H54 (cell line): ENCODE results near the gene ITLN2.
"Not testable (repeated sequence)": the region's sequence is repeated elsewhere in the genome, so short reads cannot be mapped to it uniquely, and the experiment has no call there.

Experiments
- DNase-seq: peaks from one replicate; pipeline ENCODE4 v3.0.0; 2011; ENCODE audit warnings: low spot score, mixed read lengths; ENCODE audit not compliant: insufficient read length
- FAIRE-seq: peaks from 3 replicates; lab custom pipeline; 2011; peaks lifted over from hg19 to GRCh38; lab: Jason Lieb, UNC
- POLR2A ChIP-seq: IDR thresholded peaks from 2 replicates; pipeline ENCODE4 v1.6.1; 2011; ENCODE audit warnings: low read depth, mild to moderate bottlenecking, low read length

Gene ITLN2

GRCh38 chr1:160975026-160975425, 20.4 kb upstream of the ITLN2 start:
- DNase-seq (no peak), FAIRE-seq (no peak)
- no peak for TF ChIP-seq POLR2A

GRCh38 chr1:160973491-160973890, 18.9 kb upstream of the ITLN2 start:
- DNase-seq (no peak), FAIRE-seq (no peak)
- TF ChIP-seq POLR2A: no peak

GRCh38 chr1:160972939-160973338, 18.3 kb upstream of the ITLN2 start:
- no peak for FAIRE-seq

GRCh38 chr1:160971618-160972056, 17.0 kb upstream of the ITLN2 start:
- DNase-seq (no peak), FAIRE-seq (no peak)
- no peak for TF ChIP-seq POLR2A

More at GRCh38 chr1:160972939-160973338, 18.3 kb upstream of the ITLN2 start:
- TF ChIP-seq POLR2A: no peak
- DNase-seq: no peak

- DNase-seq (no peak), FAIRE-seq (no peak)
- no peak for TF ChIP-seq POLR2A
Measured at GRCh38 chr1:160963521-160963920, 8.9 kb upstream of the ITLN2 start.

- DNase-seq (no peak), FAIRE-seq (no peak)
- no peak for TF ChIP-seq POLR2A
Measured at GRCh38 chr1:160961419-160961818, 6.8 kb upstream of the ITLN2 start.

- no peak for TF ChIP-seq POLR2A
- DNase-seq: no peak
- FAIRE-seq: no peak
Measured at GRCh38 chr1:160956966-160957365, 2.4 kb upstream of the ITLN2 start.

GRCh38 chr1:160953030-160953429, 1.6 kb downstream of the ITLN2 start:
- DNase-seq (no peak), FAIRE-seq (no peak)
- no peak for TF ChIP-seq POLR2A

- TF ChIP-seq POLR2A: no peak
- FAIRE-seq: no peak
- DNase-seq: no peak
Measured at GRCh38 chr1:160952129-160952510, 2.5 kb downstream of the ITLN2 start.

- TF ChIP-seq POLR2A: no peak
- DNase-seq (peak; percentile 42), FAIRE-seq (no peak)
Measured at GRCh38 chr1:160951443-160952128, 3.0 kb downstream of the ITLN2 start.

- no peak for DNase-seq
- FAIRE-seq: no peak
- TF ChIP-seq POLR2A: no peak
Measured at GRCh38 chr1:160950657-160951056, 4.0 kb downstream of the ITLN2 start.

- no peak for TF ChIP-seq POLR2A
- DNase-seq (no peak), FAIRE-seq (no peak)
Measured at GRCh38 chr1:160949881-160950280, 4.7 kb downstream of the ITLN2 start.

- DNase-seq, FAIRE-seq: not testable (repeated sequence)
Measured at GRCh38 chr1:160949216-160949880, 5.3 kb downstream of the ITLN2 start.

- FAIRE-seq: not testable (repeated sequence)
Measured at GRCh38 chr1:160947174-160947759, 7.3 kb downstream of the ITLN2 start.

GRCh38 chr1:160945881-160946280, 8.7 kb downstream of the ITLN2 start:
- not testable (repeated sequence) for DNase-seq, FAIRE-seq

More at GRCh38 chr1:160947174-160947759, 7.3 kb downstream of the ITLN2 start:
- not testable (repeated sequence) for DNase-seq
